Astrocyte (in vitro differentiated cells and primary cell): ENCODE results near the gene CLEC2D. TPM values are rescaled to one million over a fixed set of nuclear protein-coding genes. Genes with fewer than 3 reads are reported as not detected.
"Not testable (repeated sequence)": the region's sequence is repeated elsewhere in the genome, so short reads cannot be mapped to it uniquely, and the experiment has no call there.

ENCODE experiments used
- DNase-seq: peaks from one replicate; pipeline ENCODE4 v3.0.0-alpha.2; 2010; ENCODE audit warnings: low read depth
- FAIRE-seq: peaks from 2 replicates; lab custom pipeline; 2011; peaks lifted over from hg19 to GRCh38; lab: Jason Lieb, UNC
- H2AFZ ChIP-seq: 2 replicates; pipeline ENCODE4 v1.6.0; 2012; ENCODE audit warnings: low read depth, low read length, inconsistent platforms
- H3K27ac ChIP-seq: 2 replicates; pipeline ENCODE4 v1.5.1; 2011; ENCODE audit warnings: low read depth, low read length, inconsistent platforms
- H3K27me3 ChIP-seq: 2 replicates; pipeline ENCODE4 v1.6.0; 2011; ENCODE audit warnings: low read length, inconsistent platforms; ENCODE audit not compliant: insufficient read depth
- H3K36me3 ChIP-seq: 2 replicates; pipeline ENCODE4 v1.5.1; 2011; ENCODE audit warnings: low read length, inconsistent platforms; ENCODE audit not compliant: insufficient read depth
- H3K4me1 ChIP-seq: 2 replicates; pipeline ENCODE4 v1.5.1; 2011; ENCODE audit warnings: low read length, inconsistent platforms; ENCODE audit not compliant: insufficient read depth
- H3K4me2 ChIP-seq: 2 replicates; pipeline ENCODE4 v1.6.0; 2012; ENCODE audit warnings: low read length, inconsistent platforms
- H3K4me3 ChIP-seq: 2 replicates; pipeline ENCODE4 v1.5.1; 2011; ENCODE audit warnings: low read depth, mild to moderate bottlenecking, low read length, inconsistent platforms; ENCODE audit not compliant: insufficient read depth
- H3K79me2 ChIP-seq: 2 replicates; pipeline ENCODE4 v1.6.0; 2012; ENCODE audit warnings: mild to moderate bottlenecking, low read length, inconsistent platforms; ENCODE audit not compliant: insufficient read depth
- H3K9ac ChIP-seq: 2 replicates; pipeline ENCODE4 v1.6.0; 2012; ENCODE audit warnings: mild to moderate bottlenecking, low read length, inconsistent platforms
- H3K9me3 ChIP-seq: 2 replicates; pipeline ENCODE4 v1.5.1; 2012; ENCODE audit warnings: low read depth, mild to moderate bottlenecking, low read length, inconsistent platforms; ENCODE audit not compliant: insufficient read depth
- H4K20me1 ChIP-seq: 2 replicates; pipeline ENCODE4 v1.6.0; 2012; ENCODE audit warnings: low read length, inconsistent platforms; ENCODE audit not compliant: insufficient read depth
- H3K27ac Mint-ChIP-seq: one replicate; pipeline ENCODE4 v1.8.0; 2021; ENCODE audit warnings: mild to moderate bottlenecking, mixed read lengths; ENCODE audit not compliant: unreplicated experiment
- H3K27me3 Mint-ChIP-seq: one replicate; pipeline ENCODE4 v1.8.0; 2021; ENCODE audit warnings: low read depth, mixed read lengths; ENCODE audit not compliant: unreplicated experiment
- H3K36me3 Mint-ChIP-seq: one replicate; pipeline ENCODE4 v1.8.0; 2021; ENCODE audit warnings: low read depth, mixed read lengths; ENCODE audit not compliant: unreplicated experiment
- H3K4me1 Mint-ChIP-seq: one replicate; pipeline ENCODE4 v1.8.0; 2021; ENCODE audit warnings: low read depth, mixed read lengths; ENCODE audit not compliant: unreplicated experiment
- H3K4me3 Mint-ChIP-seq: one replicate; pipeline ENCODE4 v1.8.0; 2021; ENCODE audit warnings: mild to moderate bottlenecking, moderate library complexity, mixed read lengths; ENCODE audit not compliant: unreplicated experiment
- H3K9me3 Mint-ChIP-seq: one replicate; pipeline ENCODE4 v1.8.0; 2021; ENCODE audit warnings: mild to moderate bottlenecking, mixed read lengths; ENCODE audit not compliant: unreplicated experiment
- CTCF ChIP-seq: IDR thresholded peaks from 2 replicates; pipeline ENCODE4 v1.5.1; 2011; ENCODE audit warnings: low read depth, mild to moderate bottlenecking, inconsistent platforms, low read length, moderate library complexity; ENCODE audit not compliant: insufficient read depth
- EZH2 ChIP-seq: IDR thresholded peaks from 2 replicates; pipeline ENCODE4 v1.6.1; 2012; ENCODE audit warnings: mild to moderate bottlenecking, low read length, inconsistent platforms; ENCODE audit not compliant: insufficient read depth
- total RNA-seq: library from RNA; stranded (reverse); gene quantifications from 2 replicates; pipeline ENCODE4 v1.2.1, GENCODE V29; 2021

The CLEC2D gene
- total RNA-seq, 1 donor from 2014 or later = 4.7 TPM

GRCh38 chr12:9668161-9669018 is 1.1 kb upstream of the CLEC2D start:
- H4K20me1 ChIP-seq = no peaks in the 10 kb centered on the region
- Mint-ChIP-seq H3K9me3 (no peaks in the 10 kb centered on the region), H3K36me3 (peaks cover 5% of the 10 kb centered on the region), H3K4me1 (peaks cover 13% of the 10 kb centered on the region), H3K4me3 (no peak overlapping the region), H3K27ac (peak overlapping the region; percentile 0), H3K27me3 (no peaks in the 10 kb centered on the region)
- H3K4me1 ChIP-seq = peaks cover 7% of the 10 kb centered on the region
- peaks cover 5% of the 10 kb centered on the region for H3K36me3 ChIP-seq
- H2AFZ ChIP-seq = no peak overlapping the region
- no peaks in the 10 kb centered on the region for H3K9me3 ChIP-seq
- no peak for TF ChIP-seq CTCF
- TF ChIP-seq EZH2 = no peak
- no peak overlapping the region for H3K27ac ChIP-seq
- peak overlapping the region; percentile 31 for H3K4me2 ChIP-seq
- DNase-seq (peak; percentile 59), FAIRE-seq (peak; percentile 13)
- H3K27me3 ChIP-seq = no peaks in the 10 kb centered on the region
- no peak overlapping the region for H3K9ac ChIP-seq
- no peak overlapping the region for H3K4me3 ChIP-seq
- no peaks in the 10 kb centered on the region for H3K79me2 ChIP-seq

GRCh38 chr12:9669019-9669326 is 540 bp upstream of the CLEC2D start:
- Histone ChIP-seq H3K4me1 (peaks cover 13% of the 10 kb centered on the region), H3K9me3 (no peaks in the 10 kb centered on the region), H3K36me3 (peaks cover 5% of the 10 kb centered on the region), H3K27ac (no peak overlapping the region), H3K79me2 (no peaks in the 10 kb centered on the region), H4K20me1 (no peaks in the 10 kb centered on the region), H2AFZ (no peak overlapping the region), H3K4me2 (no peak overlapping the region), H3K9ac (no peak overlapping the region), H3K27me3 (no peaks in the 10 kb centered on the region), H3K4me3 (no peak overlapping the region)
- Mint-ChIP-seq H3K27ac (no peak overlapping the region), H3K9me3 (no peaks in the 10 kb centered on the region), H3K4me3 (no peak overlapping the region), H3K4me1 (peaks cover 19% of the 10 kb centered on the region), H3K36me3 (peaks cover 5% of the 10 kb centered on the region), H3K27me3 (no peaks in the 10 kb centered on the region)
- DNase-seq (no peak), FAIRE-seq (no peak)
- TF ChIP-seq CTCF = no peak
- no peak for TF ChIP-seq EZH2

- H3K36me3 Mint-ChIP-seq, H3K27ac ChIP-seq, FAIRE-seq, H3K4me3 ChIP-seq, H3K27me3 Mint-ChIP-seq, H3K9me3 ChIP-seq, H2AFZ ChIP-seq, H3K4me2 ChIP-seq, H3K36me3 ChIP-seq, H3K9ac ChIP-seq, H3K4me3 Mint-ChIP-seq, H3K79me2 ChIP-seq, H3K27me3 ChIP-seq, DNase-seq, H4K20me1 ChIP-seq, H3K27ac Mint-ChIP-seq, H3K9me3 Mint-ChIP-seq: not testable (repeated sequence)
- peaks cover 23% of the 10 kb centered on the region for H3K4me1 Mint-ChIP-seq
- peaks cover 17% of the 10 kb centered on the region for H3K4me1 ChIP-seq
Observed at GRCh38 chr12:9672340-9672739, 2.8 kb downstream of the CLEC2D start.
